ENCODE data around the gene SH3RF1.

The SH3RF1 gene

DNA sequence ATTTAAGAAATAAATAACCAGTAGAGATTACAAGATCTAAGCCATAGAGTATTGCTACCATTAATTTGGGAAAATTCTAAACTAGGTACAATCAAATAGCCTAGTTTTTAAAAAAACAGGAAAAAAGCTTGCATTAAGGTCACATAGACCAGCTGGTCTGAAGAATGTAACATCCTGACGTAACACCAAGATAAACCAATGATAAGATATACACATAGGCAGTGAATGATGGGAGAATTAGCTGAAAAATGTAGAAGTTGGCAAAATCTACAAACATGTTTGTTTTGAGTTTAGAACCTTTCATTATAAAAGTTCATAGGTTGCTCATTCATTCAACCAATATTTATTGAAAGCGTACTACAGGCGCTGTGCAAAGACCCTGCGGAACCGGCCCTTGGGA is 120.0 kb downstream of the SH3RF1 start:
- Histone ChIP-seq H3K27me3 (ENCODE audit: insufficient read depth, low read depth) (no peaks in the 10 kb centered on the region), H3K79me2 (ENCODE audit: insufficient read depth, low read depth) (no peaks in the 10 kb centered on the region), H4K20me1 (ENCODE audit: insufficient read depth) (no peaks in the 10 kb centered on the region), H3K4me1 (ENCODE audit: low read depth, poor library complexity, severe bottlenecking) (no peaks in the 10 kb centered on the region), H3K27ac (no peak overlapping the region), H3K9ac (no peak overlapping the region), H2AFZ (ENCODE audit: low read depth) (no peak overlapping the region), H3K36me3 (ENCODE audit: insufficient read depth) (no peaks in the 10 kb centered on the region), H3K4me2 (no peak overlapping the region), H3K4me3 (IDR thresholded peaks at IDR 0.05; ENCODE audit: insufficient read depth, low read depth, low read length) (no peak overlapping the region)
- TF ChIP-seq CTCF (conservative IDR thresholded peaks at IDR 0.05; ENCODE audit: low read depth, low read length) = no peak

DNA sequence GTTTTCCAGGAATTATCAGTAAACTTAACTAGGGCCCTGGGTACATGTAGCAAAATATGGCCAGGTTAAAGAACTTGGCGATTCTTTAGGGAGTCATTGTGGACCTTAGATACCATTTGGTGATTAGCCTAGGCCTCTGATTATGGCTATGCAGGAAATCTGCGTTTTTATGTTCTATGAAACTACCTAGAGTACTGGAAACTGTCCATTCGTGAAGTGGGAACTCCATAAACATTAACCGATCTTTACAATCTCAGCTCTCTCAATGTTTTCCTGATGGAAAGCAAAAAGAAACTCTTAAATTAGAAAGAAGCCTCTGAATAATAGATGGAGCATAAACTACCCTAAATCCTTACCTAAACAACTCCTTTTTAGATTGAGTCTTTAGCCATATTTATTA is 121.9 kb downstream of the SH3RF1 start:
- H3K4me2 ChIP-seq = no peak overlapping the region
- no peaks in the 10 kb centered on the region for H3K27me3 ChIP-seq (ENCODE audit: insufficient read depth, low read depth)
- H3K79me2 ChIP-seq (ENCODE audit: insufficient read depth, low read depth) = no peaks in the 10 kb centered on the region
- no peak for TF ChIP-seq CTCF (conservative IDR thresholded peaks at IDR 0.05; ENCODE audit: low read depth, low read length)
- no peak overlapping the region for H3K27ac ChIP-seq
- H3K36me3 ChIP-seq (ENCODE audit: insufficient read depth) = no peaks in the 10 kb centered on the region
- H3K4me1 ChIP-seq (ENCODE audit: low read depth, poor library complexity, severe bottlenecking) = peaks cover 5% of the 10 kb centered on the region
- H3K9ac ChIP-seq = no peak overlapping the region
- no peaks in the 10 kb centered on the region for H4K20me1 ChIP-seq (ENCODE audit: insufficient read depth)
- no peak overlapping the region for H2AFZ ChIP-seq (ENCODE audit: low read depth)
- no peak overlapping the region for H3K4me3 ChIP-seq (IDR thresholded peaks at IDR 0.05; ENCODE audit: insufficient read depth, low read depth, low read length)

DNA sequence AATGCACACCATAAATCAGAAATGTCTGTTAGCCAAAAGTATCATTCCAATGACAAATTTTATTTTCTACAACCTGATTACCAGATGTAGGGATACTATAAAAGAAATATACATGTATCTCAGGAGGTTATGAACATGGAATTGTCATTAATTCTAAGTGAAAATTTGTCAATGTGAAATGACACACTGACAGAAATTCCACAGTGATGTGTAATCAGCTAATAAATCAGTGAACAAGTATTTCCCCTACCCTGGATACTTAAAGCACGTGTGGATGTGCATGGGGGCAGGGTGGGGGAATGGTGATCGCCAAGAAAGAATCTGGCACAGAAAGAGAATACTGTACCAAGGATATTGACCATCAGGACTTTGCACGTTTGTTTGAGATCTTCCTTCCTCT is 123.6 kb downstream of the SH3RF1 start:
- TF ChIP-seq CTCF (conservative IDR thresholded peaks at IDR 0.05; ENCODE audit: low read depth, low read length) = no peak
- Histone ChIP-seq H3K4me2 (no peak overlapping the region), H3K4me1 (ENCODE audit: low read depth, poor library complexity, severe bottlenecking) (peaks cover 7% of the 10 kb centered on the region), H3K9ac (no peak overlapping the region), H3K27me3 (ENCODE audit: insufficient read depth, low read depth) (no peaks in the 10 kb centered on the region), H3K27ac (no peak overlapping the region), H3K4me3 (IDR thresholded peaks at IDR 0.05; ENCODE audit: insufficient read depth, low read depth, low read length) (no peak overlapping the region), H4K20me1 (ENCODE audit: insufficient read depth) (no peaks in the 10 kb centered on the region), H2AFZ (ENCODE audit: low read depth) (no peak overlapping the region), H3K36me3 (ENCODE audit: insufficient read depth) (no peaks in the 10 kb centered on the region), H3K79me2 (ENCODE audit: insufficient read depth, low read depth) (no peaks in the 10 kb centered on the region)

DNA sequence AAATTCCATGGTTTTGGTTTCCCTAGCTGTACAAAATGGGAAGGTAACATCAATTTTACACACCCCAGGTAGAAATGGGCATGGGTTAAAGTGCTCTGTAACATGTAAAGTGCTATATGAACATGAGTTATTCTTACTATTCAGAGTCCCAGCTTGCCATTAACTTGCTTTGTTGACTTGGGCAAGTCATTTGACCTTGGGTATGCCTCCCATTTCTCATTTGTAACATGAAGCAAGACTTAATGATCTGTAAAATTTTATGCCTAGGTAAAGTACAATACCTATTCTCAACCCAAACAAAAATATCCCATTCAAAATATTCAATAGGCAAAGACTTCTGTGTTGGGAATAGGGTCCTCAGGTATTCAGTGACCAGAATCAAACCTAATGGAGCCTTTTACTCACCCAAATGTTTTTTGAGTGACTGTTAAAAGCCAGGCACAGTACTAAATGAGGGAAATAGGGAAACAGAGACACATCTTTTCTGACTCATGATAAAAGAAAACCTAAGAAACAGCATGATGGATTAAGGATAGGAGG is 126.6 kb downstream of the SH3RF1 start:
- no peak overlapping the region for H3K27ac ChIP-seq
- H3K9ac ChIP-seq = no peak overlapping the region
- H3K27me3 ChIP-seq (ENCODE audit: insufficient read depth, low read depth) = no peaks in the 10 kb centered on the region
- H4K20me1 ChIP-seq (ENCODE audit: insufficient read depth) = no peaks in the 10 kb centered on the region
- no peak overlapping the region for H3K4me3 ChIP-seq (IDR thresholded peaks at IDR 0.05; ENCODE audit: insufficient read depth, low read depth, low read length)
- H3K36me3 ChIP-seq (ENCODE audit: insufficient read depth) = no peaks in the 10 kb centered on the region
- no peaks in the 10 kb centered on the region for H3K79me2 ChIP-seq (ENCODE audit: insufficient read depth, low read depth)
- no peak overlapping the region for H2AFZ ChIP-seq (ENCODE audit: low read depth)
- TF ChIP-seq CTCF (conservative IDR thresholded peaks at IDR 0.05; ENCODE audit: low read depth, low read length) = no peak
- H3K4me1 ChIP-seq (ENCODE audit: low read depth, poor library complexity, severe bottlenecking) = peaks cover 7% of the 10 kb centered on the region
- H3K4me2 ChIP-seq = no peak overlapping the region
